GM19240 (cell line): ENCODE results near the gene MBTPS1.

Experiments used
- DNase-seq: peaks from one replicate; pipeline ENCODE4 v3.0.0; 2011; ENCODE audit warnings: low spot score; ENCODE audit not compliant: insufficient read length

The MBTPS1 gene

GRCh38 chr16:84098939-84099338 lies 17.8 kb downstream of the MBTPS1 start:
- DNase-seq: no peak

- no peak for DNase-seq
These were observed 20.2 kb downstream of the MBTPS1 start for GRCh38 chr16:84096447-84097005.

- no peak for DNase-seq
These were observed 21.3 kb downstream of the MBTPS1 start for GRCh38 chr16:84095466-84095865.

DNA sequence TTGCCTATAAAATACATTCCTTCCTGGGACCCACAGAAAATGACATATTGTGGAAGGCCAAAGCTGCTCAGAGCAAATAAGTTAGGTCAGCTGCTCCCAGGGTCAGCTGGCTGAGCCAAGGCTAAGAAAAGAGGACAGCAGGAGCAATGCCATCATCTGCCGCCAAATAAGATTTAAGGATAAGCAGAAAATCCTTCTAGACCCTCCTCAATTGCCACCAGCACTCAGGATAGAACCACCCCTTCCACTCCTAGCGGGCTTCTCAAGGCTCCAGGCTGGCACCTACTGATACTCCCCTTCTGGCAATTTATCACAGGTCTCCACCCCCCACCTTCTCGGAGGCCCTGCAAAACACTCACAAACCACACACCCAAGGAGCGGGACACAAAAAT lies 22.9 kb downstream of the MBTPS1 start:
- DNase-seq: no peak

GRCh38 chr16:84093120-84093878 lies 23.4 kb downstream of the MBTPS1 start:
- DNase-seq: no peak

GRCh38 chr16:84091460-84091859 lies 25.3 kb downstream of the MBTPS1 start:
- DNase-seq: no peak

GRCh38 chr16:84090211-84090610 lies 26.5 kb downstream of the MBTPS1 start:
- no peak for DNase-seq

DNA sequence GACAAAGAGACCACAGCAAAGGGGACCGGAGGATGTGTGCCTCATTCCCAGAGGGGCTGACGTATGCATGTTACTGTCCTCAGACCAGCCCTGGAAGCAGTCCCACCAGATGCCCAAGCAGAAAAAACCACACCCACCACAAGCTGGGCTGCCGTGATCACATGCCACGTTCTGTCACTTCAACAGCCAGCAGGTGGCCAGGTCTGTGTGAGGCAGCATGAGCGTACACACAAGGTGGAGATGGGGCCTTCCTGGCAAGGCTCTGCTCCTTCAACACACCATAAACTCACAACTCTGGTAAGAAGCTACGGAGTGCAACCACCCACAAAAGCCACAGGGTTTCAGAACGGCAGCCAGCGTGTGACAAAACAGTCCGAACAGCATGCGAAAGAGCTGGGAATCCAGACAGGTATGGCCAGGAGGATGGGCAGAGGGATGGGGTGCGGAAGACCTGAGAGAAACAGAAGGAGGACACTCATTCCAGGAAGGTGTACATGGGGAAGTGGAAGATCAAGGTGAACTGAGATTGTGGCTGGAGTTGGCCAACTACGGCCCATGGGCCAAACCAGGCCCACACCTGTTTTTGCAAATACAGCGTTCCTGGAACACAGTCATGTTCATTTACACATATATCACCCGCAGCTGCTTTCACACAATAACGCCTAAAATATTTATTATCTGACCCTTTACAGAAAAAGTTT lies 27.9 kb downstream of the MBTPS1 start:
- peak; percentile 65 for DNase-seq

- no peak for DNase-seq
These were observed 29.1 kb downstream of the MBTPS1 start for GRCh38 chr16:84087466-84088151.

DNA sequence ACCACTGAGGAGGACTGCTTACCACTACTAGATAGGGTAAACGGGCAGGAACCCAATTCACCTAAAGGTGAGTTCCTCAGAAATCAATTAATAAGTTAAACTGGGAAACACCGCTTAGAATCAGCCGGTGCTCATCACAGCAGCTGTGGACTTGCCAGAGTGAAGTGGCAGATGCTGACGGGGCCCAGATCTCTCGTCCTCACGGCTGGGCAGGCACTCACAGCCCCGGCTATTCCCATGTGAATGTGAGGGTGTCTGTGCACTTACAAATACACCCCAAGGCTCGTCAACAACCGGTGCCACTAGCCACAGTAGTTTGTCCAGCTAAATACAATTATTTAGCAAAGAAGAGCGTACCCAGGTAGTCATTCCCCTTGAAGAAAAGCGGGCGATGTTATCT lies 29.7 kb downstream of the MBTPS1 start:
- no peak for DNase-seq

DNA sequence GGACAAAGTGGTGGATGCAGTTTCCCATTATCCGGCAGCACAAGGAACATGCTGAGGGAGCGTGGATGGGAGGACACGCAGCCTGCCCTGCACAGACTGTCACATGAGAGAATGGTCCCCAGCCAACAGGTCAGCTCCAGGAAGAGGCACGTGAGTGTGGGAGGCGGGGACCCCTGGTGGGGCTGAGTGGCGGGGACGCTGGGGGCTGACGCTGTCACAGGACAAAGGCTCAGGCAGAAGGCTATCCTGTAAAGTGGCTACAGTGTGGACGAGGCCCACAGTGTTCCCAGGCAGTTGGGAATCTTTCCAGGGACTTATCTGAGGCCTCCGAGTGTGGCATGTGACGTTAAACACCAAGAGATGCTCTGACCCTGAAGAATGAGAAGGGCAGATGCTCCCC lies 30.4 kb downstream of the MBTPS1 start:
- DNase-seq: no peak

- DNase-seq: no peak
These were observed 31.0 kb downstream of the MBTPS1 start for GRCh38 chr16:84085773-84086172.

DNA sequence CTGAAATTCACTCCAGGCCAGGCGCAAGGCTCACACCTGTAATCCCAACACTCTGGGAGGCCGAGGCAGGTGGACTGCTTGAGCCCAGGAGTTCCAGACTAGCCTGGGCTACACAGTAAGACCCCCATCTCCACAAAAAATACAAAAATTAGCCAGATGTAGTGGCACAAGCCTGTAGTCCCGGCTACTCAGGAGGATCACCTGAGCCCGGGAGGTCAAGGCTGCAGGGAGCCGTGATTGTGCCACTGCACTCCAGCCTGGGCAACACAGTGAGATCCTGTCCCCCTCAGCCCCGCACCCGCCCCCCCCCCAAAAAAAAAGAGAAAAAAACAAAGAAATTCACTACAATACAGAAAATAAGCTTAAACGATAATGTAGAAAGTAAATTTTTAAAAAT lies 31.5 kb downstream of the MBTPS1 start:
- DNase-seq: no peak

DNA sequence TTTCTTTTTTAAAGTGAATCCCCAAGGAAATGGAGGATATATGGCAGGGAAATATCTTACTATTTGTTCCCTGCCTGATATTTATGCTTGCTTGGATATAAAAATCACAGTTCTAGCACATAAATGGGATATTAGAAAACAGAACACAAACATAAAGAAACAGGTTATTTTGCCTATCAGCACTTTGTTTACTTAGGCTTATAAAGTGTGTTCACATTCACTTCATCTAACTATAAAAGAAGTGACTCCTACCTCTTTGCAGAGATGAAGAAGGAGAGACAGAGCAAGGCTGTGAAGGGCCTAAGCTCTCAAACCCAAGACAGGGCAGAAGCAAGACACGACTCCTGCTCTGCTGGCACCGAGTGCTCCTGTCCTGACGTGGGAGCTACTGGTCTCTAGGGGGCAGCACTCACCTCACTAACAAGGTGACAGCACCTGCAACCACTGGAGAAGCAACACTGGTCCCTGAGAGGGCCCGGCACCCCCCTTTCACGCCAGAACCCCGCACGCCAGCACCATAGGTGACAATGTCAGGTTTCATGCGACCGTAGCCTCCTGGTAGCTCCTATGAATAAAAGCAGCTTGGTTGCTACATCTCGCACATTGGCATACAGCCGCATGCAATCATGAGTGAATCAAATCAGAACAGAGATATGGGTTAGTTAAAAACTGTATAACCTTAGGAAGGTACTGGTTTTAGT lies 32.0 kb downstream of the MBTPS1 start:
- peak; percentile 82 for DNase-seq

GRCh38 chr16:84082835-84083569 lies 33.7 kb downstream of the MBTPS1 start:
- DNase-seq: no peak

GRCh38 chr16:84082110-84082509 lies 34.6 kb downstream of the MBTPS1 start:
- DNase-seq: no peak

GRCh38 chr16:84081446-84081989 lies 35.2 kb downstream of the MBTPS1 start:
- no peak for DNase-seq

DNA sequence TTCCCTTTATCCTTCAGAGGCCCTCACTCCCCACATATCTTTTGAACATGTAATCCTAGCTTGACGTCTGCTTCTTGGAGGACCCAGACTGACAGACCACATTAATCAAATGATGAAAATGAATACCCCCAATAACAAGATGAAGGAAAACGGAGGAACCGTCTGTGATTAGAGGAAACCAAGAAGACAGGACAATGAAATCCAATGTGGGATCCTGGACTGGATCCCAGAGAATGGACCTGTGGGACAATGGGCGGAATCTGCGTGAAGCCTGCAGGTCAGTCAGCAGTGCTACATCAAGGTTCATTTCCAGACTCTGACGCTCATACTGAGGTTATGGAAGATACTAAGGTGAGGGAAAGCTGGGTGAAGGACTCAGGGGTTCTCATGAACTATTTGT lies 35.9 kb downstream of the MBTPS1 start:
- DNase-seq: no peak

- DNase-seq: no peak
These were observed 36.4 kb downstream of the MBTPS1 start for GRCh38 chr16:84080378-84080777.

DNA sequence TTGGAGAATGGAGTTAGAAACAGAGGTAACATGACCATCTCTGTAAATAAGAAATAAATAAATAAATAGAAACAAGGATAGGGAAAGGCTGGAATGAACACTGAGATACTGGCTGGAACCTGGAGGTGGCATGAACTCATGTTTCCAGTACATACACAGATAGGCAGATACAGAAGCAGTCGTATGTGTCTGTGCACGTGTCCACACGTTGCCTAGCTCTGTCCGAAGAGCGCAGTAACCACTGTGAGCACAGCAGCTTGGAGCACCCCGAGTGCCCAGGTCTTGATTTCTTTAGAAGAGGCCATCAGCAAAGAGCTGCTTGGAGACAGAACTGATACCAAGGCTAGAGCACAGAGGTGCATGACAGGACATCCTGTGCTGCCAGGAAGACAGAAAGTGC lies 37.1 kb downstream of the MBTPS1 start:
- DNase-seq: no peak

DNA sequence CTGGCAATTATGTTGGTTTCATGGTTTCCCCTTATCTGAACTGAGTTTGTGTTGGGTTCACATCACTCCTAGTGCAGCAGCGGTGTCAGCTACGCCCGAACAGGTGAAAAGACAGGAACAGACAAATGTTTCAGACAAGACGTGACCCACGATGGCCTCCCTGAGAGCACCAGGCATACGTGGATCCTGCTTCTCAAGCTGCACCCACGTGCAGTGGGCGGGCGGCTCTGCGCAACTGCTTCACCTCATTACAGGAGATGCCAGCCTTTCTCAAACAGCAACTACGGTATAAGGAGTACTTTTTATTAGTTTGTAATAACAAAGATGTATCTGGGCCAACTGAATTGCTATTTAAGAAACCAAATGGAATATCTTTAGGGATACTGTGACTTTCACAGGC lies 41.4 kb downstream of the MBTPS1 start:
- DNase-seq: no peak
